Endothelial cell of hepatic sinusoid (primary cell): Measurements from ENCODE around the gene AMOTL2.

ENCODE experiments used
- in situ Hi-C: cut with HindIII; loops from 2 replicates; pipeline ENCODE4 v1.10.0; 2017; ENCODE audit warnings: low sequenced_read_pairs

The AMOTL2 gene

GRCh38 chr3:134306320-134306719 is 67.9 kb downstream of the AMOTL2 start:
- in situ Hi-C loops = loop anchor here (5.0 kb wide), 2 partner anchors 41 to 171 kb away; no protein-coding TSS in a partner anchor
